Measurements from ENCODE around the gene SLC9C1.

DNA sequence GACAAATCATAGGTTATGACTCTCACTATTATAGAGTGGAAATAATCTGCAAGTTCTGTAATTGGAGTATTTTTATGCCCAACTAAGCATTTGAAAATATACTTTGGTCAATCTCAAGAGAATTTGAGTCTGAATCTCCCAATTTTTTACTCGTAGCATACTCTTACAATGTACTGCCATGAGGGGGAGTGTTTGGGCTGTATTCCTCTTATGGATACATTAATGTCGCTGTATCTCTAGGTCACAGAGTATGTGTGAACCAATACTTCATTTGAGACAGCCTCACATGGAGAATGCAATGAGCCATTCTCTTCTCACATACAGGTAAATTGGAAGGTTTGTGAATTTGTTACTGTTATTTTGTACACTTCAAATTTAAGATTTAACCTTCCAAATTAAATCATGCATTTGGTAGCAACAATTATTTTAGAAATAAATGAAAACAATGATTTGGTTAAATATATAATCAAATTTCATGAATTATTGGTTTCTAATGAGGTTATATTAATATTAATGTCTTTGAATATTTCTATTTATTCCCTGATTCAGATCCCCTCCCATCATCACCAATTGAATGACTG lies 33.4 kb upstream of the SLC9C1 start:
- TF ChIP-seq CTCF (IDR thresholded peaks at IDR 0.05) (peak in 5 of 7 experiments; percentile 19 to 53 (median 43)), POLR2A (IDR thresholded peaks at IDR 0.05) (no peak)

Measured in stomach (tissue), 4 donors.